K562 (cell line): ENCODE data around the gene NR4A2. TPM values are rescaled to one million over a fixed set of nuclear protein-coding genes. Genes with fewer than 3 reads are reported as not detected.

Experiments
- ASH1L ChIP-seq: fragments of 450-650 bp; IDR thresholded peaks from 2 replicates; pipeline ENCODE4 v1.6.1; 2018; ENCODE audit warnings: borderline replicate concordance, mild to moderate bottlenecking, low read depth; ENCODE audit not compliant: partially characterized antibody
- ATF7 ChIP-seq: fragments of 450-650 bp; IDR thresholded peaks from 2 replicates; pipeline ENCODE4 v1.7.1; 2014; ENCODE audit warnings: mild to moderate bottlenecking, moderate library complexity
- CCAR2 ChIP-seq: fragments of 200-400 bp; formaldehyde crosslinking; IDR thresholded peaks from 2 replicates; pipeline ENCODE4 v1.6.1; 2017; ENCODE audit warnings: mild to moderate bottlenecking, low read depth, low read length
- CREB3 ChIP-seq: fragments of 450-650 bp; conservative IDR thresholded peaks from 2 replicates; pipeline ENCODE4 v1.6.1; 2016; ENCODE audit warnings: missing genetic modification characterization, low read depth, mild to moderate bottlenecking, missing compliant biosample characterization, moderate library complexity
- DNMT1 ChIP-seq: fragments of 450-650 bp; IDR thresholded peaks from 2 replicates; pipeline ENCODE4 v1.6.1; 2016; ENCODE audit warnings: antibody characterized with exemption, mild to moderate bottlenecking
- ETS2 ChIP-seq: IDR thresholded peaks from 2 replicates; pipeline ENCODE4 v1.6.1; 2016; ENCODE audit warnings: borderline replicate concordance, missing genetic modification characterization, mild to moderate bottlenecking, moderate library complexity, missing compliant biosample characterization; ENCODE audit not compliant: poor library complexity, severe bottlenecking
- EZH2 ChIP-seq: IDR thresholded peaks from 2 replicates; pipeline ENCODE4 v1.6.1; 2012; ENCODE audit warnings: low read depth, mild to moderate bottlenecking, inconsistent platforms, low read length, borderline replicate concordance
- FOXO4 ChIP-seq: fragments of 450-650 bp; formaldehyde crosslinking; IDR thresholded peaks from 2 replicates; pipeline ENCODE4 v1.4.0; 2020; ENCODE audit warnings: mild to moderate bottlenecking, moderate library complexity
- GMEB1 ChIP-seq: fragments of 250-450 bp; sonication (Bioruptor Pico); IDR thresholded peaks from 2 replicates; pipeline ENCODE4 v1.4.0; 2020; ENCODE audit warnings: mild to moderate bottlenecking
- JUNB ChIP-seq: fragments of 450-650 bp; formaldehyde crosslinking; conservative IDR thresholded peaks from 2 replicates; pipeline ENCODE4 v1.4.0; 2020; ENCODE audit warnings: mild to moderate bottlenecking
- MCM7 ChIP-seq, 2 experiments: fragments of 450-650 bp; IDR thresholded peaks; 2 replicates each; pipeline ENCODE4 v1.6.1; 2016 to 2018
- MYNN ChIP-seq, 2 experiments: sonication (generic); formaldehyde crosslinking in 1 of 2; IDR thresholded peaks; 2 replicates each; pipeline versions ENCODE4 v1.5.0 to v1.6.1; 2016 to 2020; ENCODE audit warnings: antibody characterized with exemption in 1 of 2, missing genetic modification reagents in 1 of 2
- PHF8 ChIP-seq: fragments of 200-600 bp; sonication (generic); IDR thresholded peaks from 2 replicates; pipeline ENCODE4 v1.6.1; 2012; ENCODE audit warnings: mixed run types, mild to moderate bottlenecking, inconsistent platforms, low read length, moderate library complexity, borderline replicate concordance
- PHTF2 ChIP-seq: fragments of 250-450 bp; sonication (Bioruptor Pico); IDR thresholded peaks from 2 replicates; pipeline ENCODE4 v1.5.0; 2021; ENCODE audit warnings: mild to moderate bottlenecking
- SMARCC2 ChIP-seq: fragments of 450-650 bp; IDR thresholded peaks from 2 replicates; pipeline ENCODE4 v1.6.1; 2017; ENCODE audit warnings: antibody characterized with exemption, moderate library complexity, mild to moderate bottlenecking, low read depth
- TBP ChIP-seq: optimal IDR thresholded peaks from 2 replicates; pipeline ENCODE3; 2011; ENCODE audit warnings: low read depth, low read length, improper control_type of control experiment
- TRIM28 ChIP-seq: fragments of 450-650 bp; IDR thresholded peaks from 2 replicates; pipeline ENCODE4 v1.6.1; 2017
- ZC3H4 ChIP-seq: sonication (generic); formaldehyde crosslinking; IDR thresholded peaks from 2 replicates; pipeline ENCODE4 v1.9.0; 2021; ENCODE audit warnings: missing genetic modification reagents, borderline replicate concordance
- ZNF444 ChIP-seq: fragments of 250-450 bp; sonication (Bioruptor Pico); IDR thresholded peaks from 2 replicates; pipeline ENCODE4 v1.4.0; 2020; ENCODE audit warnings: mild to moderate bottlenecking, moderate library complexity
- ZNF707 ChIP-seq: fragments of 250-450 bp; sonication (Bioruptor Pico); conservative IDR thresholded peaks from 2 replicates; pipeline ENCODE4 v1.8.0; 2022; ENCODE audit warnings: inconsistent platforms, mild to moderate bottlenecking, moderate library complexity
- polyA plus RNA-seq, 8 experiments: library from polyadenylated mRNA; depleted of rRNA in 4 of 8; stranded (reverse) in 5 of 8; unstranded in 3 of 8; fragments of >200 nt; fragmentation: Nextera tagmentation in 2 of 8; fragmentation: Illumina TruSeq in 1 of 8; extraction: Ambion mirVana in 2 of 8; extraction: Trizol in 1 of 8; gene quantifications; 2 replicates each; pipeline versions ENCODE4 v1.2.1 to v1.2.3, GENCODE V29; 2011 to 2014; ENCODE audit warnings: inconsistent platforms in 1 of 8, missing spikeins in 1 of 8
- total RNA-seq, 7 experiments: library from RNA; depleted of rRNA in 6 of 7; stranded (reverse); fragments of >200 nt in 6 of 7; fragmentation: Illumina TruSeq in 2 of 7; extraction: Trizol in 2 of 7; gene quantifications; 2 replicates each; pipeline versions ENCODE4 v1.2.1 to v1.2.3, GENCODE V29; 2011 to 2021; ENCODE audit warnings: low replicate concordance in 1 of 7
- TF ChIP-seq, protein P1 (sequence below): fragments of 450-650 bp; formaldehyde crosslinking; IDR thresholded peaks from 2 replicates; pipeline ENCODE4 v1.4.0; 2020; ENCODE audit warnings: mild to moderate bottlenecking, moderate library complexity
- TF ChIP-seq, protein P2 (sequence below): fragments of 450-650 bp; formaldehyde crosslinking; IDR thresholded peaks from 2 replicates; pipeline ENCODE4 v1.4.0; 2020; ENCODE audit warnings: mild to moderate bottlenecking

NR4A2 gene
- total and polyA plus RNA-seq, 9 of the 15 experiments (the other 6 are each of a cell fraction or from before 2014, with no cell fraction given): 0.94 to 5.1 (median 1.3) TPM

- TF ChIP-seq ZNF444 (no peak), TRIM28 (no peak), ETS2 (no peak), ZNF707 (CRISPR knock-in tag) (no peak), EZH2 (no peak), PHTF2 (CRISPR knock-in tag) (no peak), JUNB (CRISPR knock-in tag) (no peak), PHF8 (peak; percentile 76), FOXO4 (CRISPR knock-in tag) (no peak), MYNN (IDR thresholded peaks at IDR 0.05) (0 out of 2 replicates have a peak, but pooled peaks have one; percentile 25), MYNN (CRISPR knock-in tag; IDR thresholded peaks at IDR 0.05) (no peak), ZC3H4 (CRISPR knock-in tag) (peak; percentile 84; the same call in 1 of the 2 replicates), CCAR2 (no peak), TBP (peak; percentile 92), CREB3 (tag) (peak; percentile 68; the same call in 1 of the 2 replicates), ASH1L (no peak), MCM7 (IDR thresholded peaks at IDR 0.05) (no peak), DNMT1 (no peak), SMARCC2 (no peak; the same call in 1 of the 2 replicates), ATF7 (peak; percentile 62), GMEB1 (CRISPR knock-in tag) (no peak)
- TF ChIP-seq, protein P1, sequence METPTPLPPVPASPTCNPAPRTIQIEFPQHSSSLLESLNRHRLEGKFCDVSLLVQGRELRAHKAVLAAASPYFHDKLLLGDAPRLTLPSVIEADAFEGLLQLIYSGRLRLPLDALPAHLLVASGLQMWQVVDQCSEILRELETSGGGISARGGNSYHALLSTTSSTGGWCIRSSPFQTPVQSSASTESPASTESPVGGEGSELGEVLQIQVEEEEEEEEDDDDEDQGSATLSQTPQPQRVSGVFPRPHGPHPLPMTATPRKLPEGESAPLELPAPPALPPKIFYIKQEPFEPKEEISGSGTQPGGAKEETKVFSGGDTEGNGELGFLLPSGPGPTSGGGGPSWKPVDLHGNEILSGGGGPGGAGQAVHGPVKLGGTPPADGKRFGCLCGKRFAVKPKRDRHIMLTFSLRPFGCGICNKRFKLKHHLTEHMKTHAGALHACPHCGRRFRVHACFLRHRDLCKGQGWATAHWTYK: peak; percentile 23; the same call in 1 of the 2 replicates
- TF ChIP-seq, protein P2, sequence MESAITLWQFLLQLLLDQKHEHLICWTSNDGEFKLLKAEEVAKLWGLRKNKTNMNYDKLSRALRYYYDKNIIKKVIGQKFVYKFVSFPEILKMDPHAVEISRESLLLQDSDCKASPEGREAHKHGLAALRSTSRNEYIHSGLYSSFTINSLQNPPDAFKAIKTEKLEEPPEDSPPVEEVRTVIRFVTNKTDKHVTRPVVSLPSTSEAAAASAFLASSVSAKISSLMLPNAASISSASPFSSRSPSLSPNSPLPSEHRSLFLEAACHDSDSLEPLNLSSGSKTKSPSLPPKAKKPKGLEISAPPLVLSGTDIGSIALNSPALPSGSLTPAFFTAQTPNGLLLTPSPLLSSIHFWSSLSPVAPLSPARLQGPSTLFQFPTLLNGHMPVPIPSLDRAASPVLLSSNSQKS (CRISPR knock-in tag): no peak
These were observed 9.1 kb upstream of the NR4A2 start (continued) for GRCh38 chr2:156341452-156342253.
